Stimulated activated CD4-positive, alpha-beta T cell treated with anti-CD3 and anti-CD28 coated beads, Interleukin-2, amount 100 ng/mL, for 4 hours (primary cell): ENCODE data around the gene ACOT7.
A peak's percentile ranks its signal among the peaks of the same experiment; 100 is the strongest.

ENCODE experiments used
- DNase-seq: peaks from one replicate; pipeline ENCODE4 v3.0.0-alpha.2; 2020; ENCODE audit warnings: low read depth

ACOT7 gene

GRCh38 chr1:6343506-6344405, 49.8 kb downstream of the ACOT7 start:
- peak; percentile 31 for DNase-seq

GRCh38 chr1:6342056-6342455, 51.5 kb downstream of the ACOT7 start:
- no peak for DNase-seq

DNA sequence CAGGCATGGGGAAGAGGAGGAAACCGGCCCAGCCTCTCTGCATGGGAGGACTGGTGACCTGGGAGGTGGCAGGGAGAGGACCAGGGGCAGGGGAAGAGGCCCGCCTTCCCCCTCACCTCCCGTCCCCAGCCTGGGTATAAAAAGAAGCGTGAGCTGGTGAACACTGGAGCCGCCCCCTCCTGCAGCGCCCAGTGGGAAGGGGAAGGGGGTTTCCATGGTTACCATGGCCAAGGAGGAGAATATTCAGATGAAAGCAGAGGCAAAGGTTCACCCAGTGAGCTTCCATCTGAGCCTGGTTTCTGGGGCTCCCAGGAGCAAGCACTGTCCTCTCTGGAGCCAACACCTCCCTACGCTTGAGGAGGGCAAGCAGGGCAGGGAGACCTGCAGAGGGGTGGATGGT, 54.9 kb downstream of the ACOT7 start:
- DNase-seq, result no peak

- no peak for DNase-seq
These were observed 56.6 kb downstream of the ACOT7 start for GRCh38 chr1:6336776-6337622.

DNA sequence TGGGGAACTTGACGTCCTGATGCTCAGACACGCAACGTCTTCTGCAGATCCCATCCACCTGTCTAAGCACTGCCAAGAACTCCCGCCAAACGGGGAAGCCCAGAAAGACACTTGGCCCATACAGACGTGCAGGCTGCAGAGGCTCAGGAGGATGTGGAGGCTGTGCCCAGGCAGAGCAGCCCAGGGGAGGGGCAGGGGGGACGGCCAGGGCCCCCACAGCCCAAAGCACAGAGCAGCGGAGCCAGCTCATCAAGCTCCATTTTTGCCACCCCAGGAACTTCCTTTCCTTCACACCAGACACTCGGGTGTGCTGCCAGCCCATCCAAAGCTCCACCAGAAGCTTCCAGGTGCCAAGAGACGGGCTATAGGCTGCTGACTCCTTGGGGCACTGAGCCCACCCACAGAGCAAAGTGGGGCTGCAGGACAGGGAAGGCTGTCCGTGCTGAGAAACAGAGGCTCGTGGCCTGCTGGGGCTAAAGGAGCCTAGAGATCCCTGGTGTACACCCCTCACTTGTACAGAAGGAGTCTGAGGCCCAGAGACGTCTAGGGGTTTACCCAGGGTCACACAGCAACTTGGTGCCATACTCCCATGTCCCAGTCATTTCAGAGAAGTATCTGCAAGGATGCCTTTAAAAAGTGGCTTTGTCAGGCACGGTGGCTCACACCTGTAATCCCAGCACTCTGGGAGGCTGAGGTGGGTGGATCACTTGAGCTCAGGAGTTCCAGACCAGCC, 59.1 kb downstream of the ACOT7 start:
- no peak for DNase-seq

- no peak for DNase-seq
These were observed 60.7 kb downstream of the ACOT7 start for GRCh38 chr1:6332821-6333220.

DNA sequence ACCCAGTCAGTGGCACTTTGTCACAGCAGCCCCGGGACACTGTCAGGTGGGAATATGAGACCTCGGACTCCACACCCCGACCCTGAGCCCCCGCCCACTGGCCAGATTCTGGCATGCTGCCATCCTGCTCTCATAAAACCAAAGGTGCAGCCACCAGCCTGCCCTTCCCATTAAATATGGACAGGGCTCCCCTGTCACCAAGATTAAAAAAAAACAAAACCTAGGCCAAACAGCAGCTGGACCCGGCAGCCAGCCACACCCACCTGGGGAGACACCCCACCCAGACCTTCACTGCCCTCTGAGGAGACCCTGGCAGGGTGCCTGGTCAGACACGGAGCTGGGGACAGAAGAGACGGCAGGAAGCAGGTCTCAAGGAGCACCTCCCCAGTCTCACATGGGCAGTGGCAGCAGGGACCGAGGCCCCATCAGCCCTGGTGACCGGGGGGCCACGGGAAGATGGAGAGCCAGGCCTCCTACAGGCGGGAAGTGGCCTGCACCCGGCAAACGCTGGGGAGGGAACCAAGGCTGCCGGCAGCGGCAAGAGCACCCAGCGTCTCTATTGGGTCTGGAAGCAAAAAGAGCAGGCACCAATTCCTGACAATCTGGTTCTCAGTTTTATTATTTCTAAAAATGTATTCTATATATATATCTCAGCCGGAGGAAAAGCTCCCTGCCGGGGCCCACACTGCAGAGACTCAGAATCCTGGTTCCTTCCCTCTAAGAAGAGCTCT, 61.9 kb downstream of the ACOT7 start:
- no peak for DNase-seq

GRCh38 chr1:6330410-6330911, 63.1 kb downstream of the ACOT7 start:
- DNase-seq, result no peak

DNA sequence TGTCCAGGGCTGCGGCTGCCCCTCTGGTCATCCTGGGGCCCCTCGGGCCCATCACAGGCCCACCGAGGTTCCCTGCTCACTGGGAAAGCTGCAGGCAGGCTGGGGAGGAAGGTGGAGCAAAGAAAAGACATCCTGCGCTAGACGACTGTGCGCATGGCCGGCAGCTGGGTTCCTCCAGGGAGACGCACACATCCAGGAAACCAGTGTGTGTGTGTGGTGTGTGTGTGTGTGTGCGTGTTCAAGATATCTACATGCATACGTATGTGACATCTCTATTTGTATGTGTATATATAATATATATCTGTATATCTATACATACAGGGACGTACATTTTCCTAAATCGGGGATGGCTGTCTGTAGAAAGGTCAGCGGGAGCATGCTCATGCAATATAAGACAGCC, 63.7 kb downstream of the ACOT7 start:
- no peak for DNase-seq

DNA sequence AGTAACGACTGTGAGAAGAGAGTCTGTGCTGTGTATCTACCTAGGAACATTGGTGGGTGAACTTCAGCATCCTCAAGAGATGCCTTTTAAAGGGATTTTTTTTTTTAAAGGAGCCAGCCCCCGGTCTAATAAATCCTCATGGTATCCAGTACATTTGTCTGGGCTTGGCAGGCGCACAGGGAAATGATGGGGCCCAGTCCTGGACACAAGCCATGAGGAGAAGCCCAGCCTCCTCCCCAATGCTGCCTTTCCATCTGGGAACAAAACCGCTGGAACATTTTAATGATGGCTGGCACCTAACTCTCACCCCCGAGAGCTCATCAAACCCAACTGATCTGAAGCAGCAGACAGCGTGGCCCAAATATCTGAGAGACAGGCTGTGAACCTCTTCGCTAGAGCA, 64.2 kb downstream of the ACOT7 start:
- DNase-seq, result no peak

GRCh38 chr1:6328696-6329095, 64.9 kb downstream of the ACOT7 start:
- no peak for DNase-seq

DNA sequence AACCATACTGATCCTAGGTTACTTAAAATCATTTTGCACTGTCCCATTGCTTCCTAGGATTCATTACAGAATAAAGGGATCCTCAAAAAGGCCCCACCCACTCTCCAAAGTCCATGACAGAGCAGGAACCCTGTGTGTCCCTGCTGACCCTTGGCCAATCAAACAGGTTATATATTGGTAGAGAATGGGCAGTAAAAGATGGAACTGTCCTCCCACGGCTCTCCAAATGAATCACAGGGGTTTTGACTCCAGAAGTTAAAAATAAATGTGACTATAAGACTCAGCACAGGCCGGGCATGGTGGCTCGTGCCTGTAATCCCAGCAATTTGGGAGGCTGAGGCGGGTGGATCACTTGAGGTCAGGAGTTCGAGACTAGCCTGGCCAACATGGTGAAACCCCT, 65.5 kb downstream of the ACOT7 start:
- DNase-seq, result no peak

DNA sequence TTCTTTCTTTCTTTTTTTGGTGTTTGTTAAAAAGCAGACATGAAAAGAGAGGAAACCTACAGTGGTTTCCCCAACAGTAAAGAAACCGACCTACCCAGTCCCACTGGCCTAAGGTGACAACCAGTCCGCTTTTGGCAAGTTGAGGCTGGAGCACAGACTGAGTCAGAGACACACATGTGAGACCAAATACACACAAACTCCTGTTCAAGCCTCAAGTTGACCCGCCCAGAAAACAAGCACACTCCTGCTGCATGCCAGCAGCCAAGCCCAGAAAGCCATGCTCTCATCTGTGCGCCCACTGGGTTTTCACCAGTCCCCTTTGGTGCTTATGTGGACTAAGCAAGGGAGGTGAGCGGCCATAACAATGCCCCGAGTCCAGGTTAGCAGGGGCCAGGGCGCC, 68.1 kb downstream of the ACOT7 start:
- DNase-seq, result no peak

GRCh38 chr1:6322161-6322560, 71.4 kb downstream of the ACOT7 start:
- DNase-seq, result no peak

DNA sequence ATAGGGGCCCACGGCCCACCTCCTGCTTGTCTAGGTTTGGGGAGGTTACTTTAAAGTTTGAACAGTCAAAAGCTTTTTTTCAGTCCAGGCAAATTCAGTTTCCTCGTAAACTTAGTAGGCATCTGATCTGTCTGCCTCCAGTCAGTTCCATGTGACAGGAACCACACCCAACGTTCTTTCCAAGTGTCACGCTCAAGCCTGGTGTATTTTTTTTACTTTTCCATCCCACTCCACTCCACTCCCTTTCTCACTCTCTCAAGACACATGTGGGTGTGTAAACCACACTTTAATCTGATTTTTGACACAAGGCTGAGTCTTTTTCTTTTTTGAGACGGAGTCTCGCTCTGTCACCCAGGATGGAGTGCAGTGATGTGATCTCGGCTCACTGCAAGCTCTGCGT, 72.4 kb downstream of the ACOT7 start:
- no peak for DNase-seq

- DNase-seq, result no peak
These were observed 76.3 kb downstream of the ACOT7 start for GRCh38 chr1:6317098-6317760.

DNA sequence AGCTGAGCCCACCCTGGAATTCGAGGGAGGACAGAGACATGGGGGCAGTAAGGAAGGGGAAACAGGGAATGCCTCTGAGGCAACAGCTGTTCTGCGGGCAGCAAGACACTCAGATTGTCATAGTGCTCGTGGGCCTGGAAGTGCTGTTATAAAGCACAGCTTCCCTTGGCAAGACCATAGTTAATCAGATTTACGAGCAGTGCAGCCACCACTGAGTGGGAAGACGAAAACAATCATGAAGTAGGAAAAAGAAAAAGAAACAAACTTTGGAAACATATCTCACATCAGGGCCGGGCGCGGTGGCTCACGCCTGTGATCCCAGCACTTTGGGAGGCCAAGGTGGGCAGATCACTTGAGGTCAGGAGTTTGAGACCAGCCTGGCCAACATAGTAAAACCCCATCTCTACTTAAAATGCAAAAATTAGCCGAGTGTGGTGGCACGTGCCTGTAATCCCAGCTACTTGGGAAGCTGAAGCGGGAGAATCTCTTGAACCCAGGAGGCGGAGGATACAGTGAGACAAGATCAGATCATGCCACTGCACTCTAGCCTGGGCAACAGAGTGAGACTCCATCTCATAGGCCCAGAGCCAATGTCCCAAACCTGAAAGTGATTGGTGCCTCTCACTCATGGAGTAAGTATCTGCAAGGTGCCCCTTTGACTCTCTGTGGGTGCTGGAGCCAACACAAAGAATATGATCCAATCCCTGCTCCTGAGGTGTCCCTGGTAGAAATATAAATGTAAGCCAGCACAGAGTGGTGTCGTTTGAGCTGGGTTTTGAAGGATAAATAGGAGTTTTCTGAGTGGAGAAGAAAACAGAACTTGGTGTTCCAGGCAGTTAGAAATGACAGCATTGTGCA, 77.1 kb downstream of the ACOT7 start:
- DNase-seq, result no peak

- DNase-seq, result no peak
These were observed 79.1 kb downstream of the ACOT7 start for GRCh38 chr1:6314503-6314902.

GRCh38 chr1:6313393-6314200, 80.0 kb downstream of the ACOT7 start:
- no peak for DNase-seq
